Right kidney (tissue), 1 donor: Measurements from ENCODE around the gene RNF40.

Experiments
- DNase-seq: peaks from one replicate; pipeline ENCODE4 v3.0.0-alpha.2; 2016

The RNF40 gene

DNA sequence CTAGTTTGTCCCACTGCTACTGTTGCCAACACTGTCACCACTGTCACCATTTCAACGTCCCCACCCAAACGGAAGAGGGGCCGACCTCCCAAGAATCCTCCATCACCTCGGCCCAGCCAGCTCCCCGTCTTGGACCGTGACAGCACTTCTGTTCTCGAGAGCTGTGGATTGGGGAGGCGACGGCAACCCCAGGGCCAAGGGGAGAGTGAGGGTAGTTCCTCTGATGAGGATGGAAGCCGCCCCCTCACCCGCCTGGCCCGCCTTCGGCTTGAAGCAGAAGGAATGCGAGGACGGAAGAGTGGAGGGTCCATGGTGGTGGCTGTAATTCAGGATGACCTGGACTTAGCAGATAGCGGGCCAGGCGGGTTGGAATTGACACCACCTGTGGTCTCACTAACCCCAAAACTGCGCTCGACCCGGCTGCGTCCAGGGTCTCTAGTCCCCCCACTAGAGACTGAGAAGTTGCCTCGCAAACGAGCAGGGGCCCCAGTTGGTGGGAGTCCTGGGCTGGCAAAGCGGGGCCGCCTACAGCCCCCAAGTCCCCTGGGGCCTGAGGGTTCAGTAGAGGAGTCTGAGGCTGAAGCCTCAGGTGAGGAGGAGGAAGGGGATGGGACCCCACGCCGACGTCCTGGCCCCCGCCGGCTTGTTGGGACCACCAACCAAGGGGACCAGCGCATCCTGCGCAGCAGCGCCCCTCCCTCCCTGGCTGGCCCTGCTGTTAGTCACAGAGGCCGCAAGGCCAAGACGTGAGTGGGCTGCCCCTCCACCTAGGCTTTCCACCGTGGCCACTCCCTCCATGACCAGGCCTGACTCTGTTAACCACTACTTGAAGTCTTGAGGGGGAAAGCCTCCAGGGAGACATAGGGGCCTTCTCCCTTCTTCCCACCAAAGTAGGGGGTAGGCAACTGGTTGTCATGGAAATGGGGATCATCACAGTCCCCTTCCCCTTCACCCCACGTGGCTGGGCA, 22.9 kb upstream of the RNF40 start:
- DNase-seq: no peak

DNA sequence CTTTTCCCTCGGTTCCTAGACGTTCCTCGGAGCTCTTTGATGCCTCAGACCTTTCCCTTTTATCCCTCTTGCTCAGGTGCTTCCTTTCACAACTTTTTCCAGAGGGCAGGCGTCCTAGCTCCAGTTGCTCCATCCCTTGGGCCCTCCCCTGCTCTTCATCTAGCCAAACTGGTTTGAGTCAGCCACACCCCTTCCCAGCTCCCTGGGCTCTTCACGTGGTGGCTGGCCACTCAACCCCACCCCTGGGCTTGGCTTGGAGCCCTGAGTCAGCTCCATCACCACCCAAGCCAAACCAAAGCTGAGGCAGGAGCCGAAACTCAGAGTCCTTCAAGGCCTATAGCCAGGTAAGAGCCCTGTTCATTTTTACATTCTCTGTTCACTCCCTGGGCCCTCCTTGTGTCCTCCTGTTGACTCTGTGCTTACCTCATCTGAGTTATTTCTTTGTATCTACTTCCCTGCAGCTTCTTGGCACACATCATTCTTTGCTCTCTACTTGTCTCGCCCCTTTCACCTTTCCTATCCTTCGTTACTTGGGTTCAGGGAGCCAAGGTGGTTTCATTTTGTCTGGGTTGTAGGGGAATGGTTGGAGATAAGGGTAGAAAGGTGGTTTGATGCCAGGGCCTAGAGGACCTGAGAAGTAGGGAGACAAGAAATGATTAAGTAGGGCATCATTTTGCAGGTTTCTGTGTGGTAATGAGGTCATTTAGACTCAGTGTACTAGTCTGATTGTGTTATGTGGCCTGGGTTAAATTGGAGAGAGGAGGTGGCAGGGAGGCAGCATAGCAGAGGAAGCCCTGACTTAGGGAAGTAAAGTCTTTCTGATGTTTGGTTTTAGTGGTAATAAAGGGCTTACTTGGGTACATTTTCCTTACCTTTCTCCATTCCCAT, 21.5 kb upstream of the RNF40 start:
- peak; percentile 15 for DNase-seq

GRCh38 chr16:30741461-30741914, 20.6 kb upstream of the RNF40 start:
- no peak for DNase-seq

DNA sequence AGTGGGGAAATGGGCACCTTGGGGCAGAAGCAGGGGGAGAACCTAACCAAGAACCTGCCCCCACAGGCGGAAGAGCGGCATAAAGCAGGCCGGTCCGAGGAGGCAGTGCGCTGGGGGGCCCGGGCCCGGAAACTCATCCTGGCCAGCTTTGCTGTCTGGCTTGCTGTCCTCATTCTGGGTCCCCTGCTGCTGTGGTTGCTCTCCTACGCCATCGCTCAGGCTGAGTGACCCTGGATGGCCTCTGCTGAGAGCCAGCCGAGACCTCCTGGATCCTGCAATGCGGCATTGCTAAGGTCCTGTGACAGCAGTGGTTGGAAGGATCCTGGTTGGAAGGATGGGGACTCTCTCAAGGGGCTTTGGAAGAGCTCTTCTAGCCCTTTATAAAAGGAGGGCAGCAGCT, 18.4 kb upstream of the RNF40 start:
- no peak for DNase-seq

DNA sequence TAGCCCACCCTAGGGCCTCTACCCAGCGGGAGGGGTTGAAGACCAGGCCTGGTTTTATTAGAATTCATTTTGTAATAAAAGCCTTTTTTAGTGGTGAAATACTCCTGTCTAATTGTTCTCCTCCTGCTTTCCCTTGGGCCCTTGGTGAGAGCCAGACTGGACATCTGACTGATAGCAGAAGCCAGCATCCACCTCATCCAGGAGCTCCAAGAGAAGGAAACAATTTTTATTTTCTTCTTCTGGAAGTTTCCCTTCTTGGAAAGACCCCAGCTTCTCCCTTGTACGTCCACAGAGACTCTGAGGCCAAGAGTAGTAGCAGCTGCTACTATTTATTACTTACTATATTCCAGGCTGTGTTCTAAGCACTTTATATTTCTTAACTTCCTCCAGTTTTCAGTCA, 17.9 kb upstream of the RNF40 start:
- no peak for DNase-seq

DNA sequence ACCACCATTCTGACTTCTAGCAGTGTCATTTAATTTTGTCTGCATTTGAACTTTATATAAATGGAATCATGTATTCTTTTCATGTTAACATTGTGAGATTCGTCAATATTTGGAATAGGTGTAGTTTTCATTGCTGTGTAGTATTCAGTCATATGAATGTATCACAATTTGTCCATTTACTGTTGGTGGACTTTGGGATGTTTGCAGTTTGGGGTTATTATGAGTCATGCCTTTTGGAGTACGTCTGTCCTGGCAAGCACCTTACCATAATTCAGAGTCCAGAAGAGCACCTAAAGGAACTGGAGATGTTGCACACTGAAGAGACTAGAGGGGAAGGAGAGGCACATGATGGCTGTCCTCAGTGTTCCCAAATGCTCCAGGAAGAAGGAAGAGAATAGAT, 17.0 kb upstream of the RNF40 start:
- DNase-seq: no peak

DNA sequence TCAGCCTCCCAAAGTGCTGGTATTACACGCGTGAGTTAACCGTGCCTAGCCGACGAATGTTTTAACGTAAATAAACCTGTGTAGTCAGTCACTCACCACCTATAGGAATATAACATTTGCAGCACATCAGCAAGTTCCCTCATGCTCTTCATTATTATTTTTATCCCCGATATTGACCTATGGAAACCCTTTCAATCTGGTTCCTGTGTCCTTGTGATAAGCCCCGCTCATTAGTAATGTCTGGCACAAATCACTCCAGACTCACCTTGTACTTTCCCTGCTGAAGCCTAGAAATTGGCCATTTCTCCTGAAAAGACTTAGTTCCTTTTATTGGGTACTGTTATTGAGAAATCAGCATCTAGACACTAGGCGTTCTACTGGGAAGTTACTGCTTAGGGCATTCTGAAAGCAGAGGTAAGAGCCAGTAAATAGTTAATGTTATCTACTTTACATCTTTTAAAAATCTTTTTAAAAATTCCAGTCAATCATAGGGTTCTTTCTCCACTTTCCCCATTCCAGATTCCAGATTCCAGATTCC, 15.4 kb upstream of the RNF40 start:
- no peak for DNase-seq

GRCh38 chr16:30747331-30747730, 14.8 kb upstream of the RNF40 start:
- DNase-seq: no peak

- DNase-seq: peak; percentile 84
Observed at GRCh38 chr16:30747799-30748633, 14.1 kb upstream of the RNF40 start, which contains the start of gene PHKG2. TSS of gene PHKG2 (plus strand) at chr16:30748425. CDS start at chr16:30748821, 396 bp downstream.

- DNase-seq: no peak
Observed at GRCh38 chr16:30748634-30749445, 13.3 kb upstream of the RNF40 start.

DNA sequence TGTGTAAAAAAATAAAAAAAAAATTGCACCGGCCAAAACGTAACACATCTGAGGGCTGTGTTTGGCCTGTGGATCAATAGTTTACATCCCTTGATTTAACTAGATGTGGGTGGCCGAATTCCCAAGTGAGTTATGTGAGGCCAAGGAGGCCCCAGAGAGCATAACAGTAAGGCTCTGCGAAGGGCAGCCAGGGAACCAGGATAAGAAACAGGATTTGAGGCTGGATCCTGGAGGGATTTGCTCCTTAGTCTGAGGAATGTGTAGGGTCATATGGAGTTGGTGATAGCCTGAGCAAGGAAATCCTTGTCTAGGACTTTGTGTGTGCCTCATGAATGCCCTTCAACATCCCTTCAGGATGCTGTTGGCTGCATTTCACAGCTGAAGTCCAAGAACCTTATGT, 11.9 kb upstream of the RNF40 start:
- no peak for DNase-seq

DNA sequence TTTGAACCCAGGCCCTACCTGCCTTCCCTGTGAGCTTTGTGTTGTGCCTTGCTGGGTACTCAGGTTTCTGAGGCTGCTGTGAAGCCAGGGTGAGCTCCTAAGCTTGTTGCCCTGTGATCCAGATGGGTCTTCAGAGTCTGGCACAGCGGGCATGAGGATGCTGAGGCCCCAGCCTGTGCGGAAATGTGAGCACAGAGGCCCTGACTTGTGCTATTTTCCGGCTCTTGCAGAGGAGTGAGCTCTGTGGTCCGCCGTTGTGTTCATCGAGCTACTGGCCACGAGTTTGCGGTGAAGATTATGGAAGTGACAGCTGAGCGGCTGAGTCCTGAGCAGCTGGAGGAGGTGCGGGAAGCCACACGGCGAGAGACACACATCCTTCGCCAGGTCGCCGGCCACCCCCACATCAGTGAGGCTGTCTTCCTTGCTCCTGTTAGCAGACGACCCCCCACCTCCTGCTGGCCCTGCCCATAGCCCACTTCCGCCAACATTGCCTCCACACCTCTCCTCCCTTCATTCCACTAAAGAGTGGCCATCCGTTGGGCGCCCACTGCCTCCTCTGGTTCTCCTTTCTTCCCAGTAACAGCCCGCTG, 11.2 kb upstream of the RNF40 start:
- DNase-seq: no peak

GRCh38 chr16:30753596-30753995, 8.5 kb upstream of the RNF40 start:
- no peak for DNase-seq

GRCh38 chr16:30755955-30756780, 6.0 kb upstream of the RNF40 start:
- no peak for DNase-seq

DNA sequence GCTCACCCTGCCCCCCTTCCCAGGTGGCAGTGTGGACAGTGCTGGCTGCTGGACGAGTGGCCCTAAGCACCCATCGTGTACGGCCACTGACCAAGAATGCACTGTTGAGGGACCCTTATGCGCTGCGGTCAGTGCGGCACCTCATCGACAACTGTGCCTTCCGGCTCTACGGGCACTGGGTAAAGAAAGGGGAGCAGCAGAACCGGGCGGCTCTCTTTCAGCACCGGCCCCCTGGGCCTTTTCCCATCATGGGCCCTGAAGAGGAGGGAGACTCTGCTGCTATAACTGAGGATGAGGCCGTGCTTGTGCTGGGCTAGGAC, 5.4 kb upstream of the RNF40 start:
- DNase-seq: no peak

DNA sequence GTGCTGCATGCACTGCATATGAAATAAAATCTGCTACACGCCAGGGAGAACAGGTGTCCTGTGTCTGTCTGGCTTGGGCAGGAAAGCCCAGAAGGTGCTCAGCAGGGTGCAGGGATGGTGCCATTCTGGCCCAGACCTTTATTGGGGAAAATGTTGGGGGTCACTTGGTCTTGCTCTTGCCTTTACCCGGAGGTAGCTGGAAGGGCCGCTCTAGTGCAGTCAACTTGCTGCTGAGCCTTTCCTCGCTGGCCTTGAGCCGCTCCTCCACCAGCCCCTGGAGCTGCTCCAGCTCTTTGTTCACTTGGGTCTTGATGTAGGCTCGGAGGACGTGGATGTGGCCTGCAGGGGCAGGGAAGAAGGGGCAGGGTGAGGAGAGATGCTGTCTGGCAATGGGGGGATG, 4.8 kb upstream of the RNF40 start:
- no peak for DNase-seq

DNA sequence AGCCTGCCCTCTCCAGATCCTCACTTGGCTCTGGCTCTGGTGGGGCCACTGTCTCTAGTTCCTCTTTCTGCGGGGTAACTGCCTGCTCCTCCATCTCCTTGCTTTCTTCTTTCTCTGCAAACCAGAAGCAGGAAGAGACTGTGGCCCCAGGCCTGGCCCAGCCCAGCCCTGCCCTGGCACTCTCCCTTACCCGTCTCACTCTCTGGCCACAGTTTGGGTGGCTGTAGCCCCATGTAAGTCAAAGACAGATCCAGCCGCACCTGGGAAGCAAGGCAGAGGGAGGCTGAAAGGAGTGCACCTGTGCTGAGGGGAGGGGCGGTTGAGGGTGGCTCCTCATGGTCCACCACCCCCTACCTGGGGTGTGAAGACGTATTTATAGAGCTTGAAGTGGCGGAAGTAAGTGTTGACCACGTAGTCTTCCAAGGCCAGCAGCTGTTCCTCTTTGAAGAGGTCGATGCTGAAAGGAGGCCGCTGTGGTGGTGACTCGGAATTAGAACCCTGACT, 3.1 kb upstream of the RNF40 start:
- no peak for DNase-seq

GRCh38 chr16:30760001-30760559, 2.0 kb upstream of the RNF40 start:
- no peak for DNase-seq
